Endothelial cell of umbilical vein (primary cell): ENCODE data around the gene LHX6.

ENCODE experiments used
- EZH2 ChIP-seq: IDR thresholded peaks from 2 replicates; pipeline ENCODE4 v1.6.1; 2012; ENCODE audit warnings: borderline replicate concordance, low read depth, mild to moderate bottlenecking, moderate library complexity, low read length, inconsistent platforms; ENCODE audit not compliant: severe bottlenecking
- FOS ChIP-seq: IDR thresholded peaks from 2 replicates; pipeline ENCODE4 v1.6.1; 2011; ENCODE audit warnings: mild to moderate bottlenecking, low read length, moderate library complexity, borderline replicate concordance; ENCODE audit not compliant: insufficient read depth
- JUN ChIP-seq: IDR thresholded peaks from 2 replicates; pipeline ENCODE4 v1.6.1; 2011; ENCODE audit warnings: borderline replicate concordance, low read depth; ENCODE audit not compliant: insufficient read length, insufficient read depth
- MYC ChIP-seq: IDR thresholded peaks from one replicate; pipeline ENCODE4 v1.6.1; 2011; ENCODE audit warnings: mild to moderate bottlenecking, low read depth, low read length
- POLR2A ChIP-seq: IDR thresholded peaks from 2 replicates; pipeline ENCODE4 v1.6.1; 2012; ENCODE audit warnings: low read depth, mild to moderate bottlenecking, control low read depth, low read length
- POLR2AphosphoS5 ChIP-seq: IDR thresholded peaks from 2 replicates; pipeline ENCODE4 v1.6.1; 2012; ENCODE audit warnings: low read depth, mild to moderate bottlenecking, control low read depth, low read length, moderate library complexity; ENCODE audit not compliant: insufficient read depth
- TF ChIP-seq, protein P1 (sequence below), 2 donors: IDR thresholded peaks; 1 replicate in 1 of 2; 2 replicates in 1 of 2; pipeline ENCODE4 v1.5.1; 2011; ENCODE audit warnings: low read length in 2 of 2, mild to moderate bottlenecking in 2 of 2, moderate library complexity in 2 of 2, control low read depth in 1 of 2, inconsistent platforms in 1 of 2, low read depth in 1 of 2; ENCODE audit not compliant: insufficient read depth in 1 of 2; ENCODE audit errors: extremely low read depth in 1 of 2
- TF ChIP-seq, protein P2 (sequence below): IDR thresholded peaks from 2 replicates; pipeline ENCODE4 v1.6.1; 2011; ENCODE audit not compliant: insufficient read depth, insufficient read length

DNA sequence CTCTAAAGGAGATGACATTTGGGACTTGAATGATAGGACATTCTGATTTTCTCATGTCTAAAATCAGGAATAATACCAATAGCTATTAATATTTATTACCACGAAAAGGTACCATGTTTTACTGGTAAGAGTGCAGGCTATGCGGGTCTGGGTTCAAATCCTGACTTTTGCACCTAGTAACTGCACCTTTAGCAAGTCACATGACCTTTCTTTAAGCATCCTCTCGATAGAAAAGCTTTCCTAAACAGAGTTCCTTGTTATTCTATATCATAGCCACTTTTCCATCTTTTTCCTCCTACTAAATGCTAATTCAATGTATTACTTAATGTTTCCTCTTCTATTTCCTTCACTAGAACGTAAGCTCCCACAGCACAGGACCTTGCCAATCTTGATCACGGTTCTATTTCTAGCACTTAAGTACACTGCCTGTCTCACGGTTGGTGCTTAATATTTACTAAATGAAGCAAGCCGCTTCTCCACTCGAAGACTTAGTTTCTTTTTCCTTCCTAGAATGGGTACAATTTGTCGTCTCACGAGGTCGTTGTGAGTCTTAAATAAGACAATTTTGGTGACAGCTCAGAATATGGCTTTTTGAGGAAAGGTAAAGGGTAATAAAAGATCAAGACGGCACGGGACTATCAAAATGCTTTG lies 35.1 kb upstream of the LHX6 start:
- TF ChIP-seq, protein P1, sequence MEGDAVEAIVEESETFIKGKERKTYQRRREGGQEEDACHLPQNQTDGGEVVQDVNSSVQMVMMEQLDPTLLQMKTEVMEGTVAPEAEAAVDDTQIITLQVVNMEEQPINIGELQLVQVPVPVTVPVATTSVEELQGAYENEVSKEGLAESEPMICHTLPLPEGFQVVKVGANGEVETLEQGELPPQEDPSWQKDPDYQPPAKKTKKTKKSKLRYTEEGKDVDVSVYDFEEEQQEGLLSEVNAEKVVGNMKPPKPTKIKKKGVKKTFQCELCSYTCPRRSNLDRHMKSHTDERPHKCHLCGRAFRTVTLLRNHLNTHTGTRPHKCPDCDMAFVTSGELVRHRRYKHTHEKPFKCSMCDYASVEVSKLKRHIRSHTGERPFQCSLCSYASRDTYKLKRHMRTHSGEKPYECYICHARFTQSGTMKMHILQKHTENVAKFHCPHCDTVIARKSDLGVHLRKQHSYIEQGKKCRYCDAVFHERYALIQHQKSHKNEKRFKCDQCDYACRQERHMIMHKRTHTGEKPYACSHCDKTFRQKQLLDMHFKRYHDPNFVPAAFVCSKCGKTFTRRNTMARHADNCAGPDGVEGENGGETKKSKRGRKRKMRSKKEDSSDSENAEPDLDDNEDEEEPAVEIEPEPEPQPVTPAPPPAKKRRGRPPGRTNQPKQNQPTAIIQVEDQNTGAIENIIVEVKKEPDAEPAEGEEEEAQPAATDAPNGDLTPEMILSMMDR (IDR thresholded peaks at IDR 0.05; ENCODE audit: extremely low read depth in 1 of 2, insufficient read depth in 1 of 2, low read depth in 1 of 2, low read length in 2 of 2), result no peak
- TF ChIP-seq MYC (no peak), EZH2 (no peak), POLR2AphosphoS5 (no peak), FOS (no peak), JUN (no peak), POLR2A (no peak)
- TF ChIP-seq, protein P2, sequence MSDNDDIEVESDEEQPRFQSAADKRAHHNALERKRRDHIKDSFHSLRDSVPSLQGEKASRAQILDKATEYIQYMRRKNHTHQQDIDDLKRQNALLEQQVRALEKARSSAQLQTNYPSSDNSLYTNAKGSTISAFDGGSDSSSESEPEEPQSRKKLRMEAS, result no peak
